Upper lobe of left lung (tissue), 4 donors: ENCODE measurements around the gene IL1RN.

Experiments
- EP300 ChIP-seq, 4 donors: sonication (generic); formaldehyde crosslinking; IDR thresholded peaks; one replicate each; pipeline ENCODE4 v1.5.1; 2017; ENCODE audit warnings: antibody characterized with exemption in 4 of 4, control low read depth in 2 of 4
- POLR2A ChIP-seq, 4 donors: fragments of 450-650 bp; IDR thresholded peaks; one replicate each; pipeline ENCODE4 v1.5.1; 2016 to 2017; ENCODE audit warnings: antibody characterized with exemption in 4 of 4, mild to moderate bottlenecking in 2 of 4
- POLR2AphosphoS5 ChIP-seq, 2 donors: sonication (generic); formaldehyde crosslinking; IDR thresholded peaks; one replicate each; pipeline ENCODE4 v1.5.1; 2017; ENCODE audit warnings: antibody characterized with exemption in 2 of 2
- TF ChIP-seq, protein P1 (sequence below), 6 experiments: fragments of 450-650 bp in 4 of 6; fragments of 200-600 bp in 2 of 6; sonication (generic) in 2 of 6; IDR thresholded peaks; one replicate each; pipeline ENCODE4 v1.5.1; 2016 to 2019; ENCODE audit warnings: antibody characterized with exemption in 6 of 6

DNA sequence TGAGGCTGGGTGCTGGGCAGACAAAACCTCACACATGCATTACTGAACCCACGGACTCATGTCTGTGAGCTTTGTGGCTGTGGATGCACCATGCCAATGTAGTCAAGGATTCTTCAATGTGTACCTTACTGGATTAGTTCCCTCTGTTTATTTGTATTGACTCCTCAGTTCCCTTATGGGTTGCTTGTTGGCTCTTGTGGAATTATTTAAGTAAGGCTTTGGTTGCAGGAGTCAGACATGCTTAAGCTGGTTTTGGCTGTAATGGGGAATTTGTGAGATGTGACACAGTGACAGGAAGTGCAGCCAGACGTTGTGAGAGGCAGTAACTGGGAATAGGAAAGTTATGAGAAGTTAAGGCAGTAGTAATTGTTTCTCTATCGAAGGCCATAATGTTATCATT lies 13.6 kb upstream of the IL1RN start:
- TF ChIP-seq, protein P1, sequence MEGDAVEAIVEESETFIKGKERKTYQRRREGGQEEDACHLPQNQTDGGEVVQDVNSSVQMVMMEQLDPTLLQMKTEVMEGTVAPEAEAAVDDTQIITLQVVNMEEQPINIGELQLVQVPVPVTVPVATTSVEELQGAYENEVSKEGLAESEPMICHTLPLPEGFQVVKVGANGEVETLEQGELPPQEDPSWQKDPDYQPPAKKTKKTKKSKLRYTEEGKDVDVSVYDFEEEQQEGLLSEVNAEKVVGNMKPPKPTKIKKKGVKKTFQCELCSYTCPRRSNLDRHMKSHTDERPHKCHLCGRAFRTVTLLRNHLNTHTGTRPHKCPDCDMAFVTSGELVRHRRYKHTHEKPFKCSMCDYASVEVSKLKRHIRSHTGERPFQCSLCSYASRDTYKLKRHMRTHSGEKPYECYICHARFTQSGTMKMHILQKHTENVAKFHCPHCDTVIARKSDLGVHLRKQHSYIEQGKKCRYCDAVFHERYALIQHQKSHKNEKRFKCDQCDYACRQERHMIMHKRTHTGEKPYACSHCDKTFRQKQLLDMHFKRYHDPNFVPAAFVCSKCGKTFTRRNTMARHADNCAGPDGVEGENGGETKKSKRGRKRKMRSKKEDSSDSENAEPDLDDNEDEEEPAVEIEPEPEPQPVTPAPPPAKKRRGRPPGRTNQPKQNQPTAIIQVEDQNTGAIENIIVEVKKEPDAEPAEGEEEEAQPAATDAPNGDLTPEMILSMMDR (IDR thresholded peaks at IDR 0.05), result no peak
- TF ChIP-seq POLR2AphosphoS5 (IDR thresholded peaks at IDR 0.05) (no peak), POLR2A (IDR thresholded peaks at IDR 0.05) (no peak), EP300 (IDR thresholded peaks at IDR 0.05) (no peak)
